HG03439 (cell line): ENCODE results near the gene RBM10.
A peak's percentile ranks its signal among the peaks of the same experiment; 100 is the strongest.

Experiments used
- ATAC-seq: cut with Tn5 transposase; IDR thresholded peaks from one replicate; pipeline ENCODE4 v1.9.1; 2021; ENCODE audit warnings: mild to moderate bottlenecking, moderate library complexity; ENCODE audit not compliant: unreplicated experiment

The RBM10 gene

DNA sequence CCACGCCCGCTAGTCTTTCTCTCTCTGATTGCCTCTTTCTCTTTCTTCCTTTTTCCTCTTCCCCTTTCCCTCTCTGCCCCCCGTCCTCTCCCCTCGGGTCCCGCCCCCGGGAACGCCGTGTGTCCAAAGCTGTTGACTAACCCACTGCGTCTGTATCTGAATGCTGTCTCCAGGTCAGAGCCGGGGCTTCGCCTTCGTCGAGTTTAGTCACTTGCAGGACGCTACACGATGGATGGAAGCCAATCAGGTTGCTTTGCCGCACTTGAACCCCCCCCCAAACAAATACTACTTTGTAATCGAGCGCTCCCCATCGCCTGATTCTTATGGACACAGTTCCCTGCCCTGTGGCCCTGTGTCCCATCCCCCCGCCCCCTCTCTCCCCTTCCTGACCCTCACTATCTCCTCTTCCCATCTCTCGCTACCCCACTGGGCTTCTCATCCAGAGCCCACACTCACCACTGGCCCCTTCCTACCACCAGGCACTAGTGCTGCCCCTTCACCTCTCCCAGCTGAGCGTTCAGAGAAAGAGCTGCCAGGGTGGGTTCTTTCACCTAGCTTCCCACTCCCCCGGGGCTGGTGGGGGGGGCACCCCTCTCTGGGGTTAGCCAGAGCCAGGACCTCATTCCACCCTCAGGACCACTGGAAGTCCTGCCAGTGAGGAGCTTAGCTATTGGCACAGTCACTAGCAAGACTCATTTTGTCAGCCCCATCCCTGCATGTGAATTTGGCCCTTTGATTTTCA lies 30.0 kb downstream of the RBM10 start:
- no peak for ATAC-seq

DNA sequence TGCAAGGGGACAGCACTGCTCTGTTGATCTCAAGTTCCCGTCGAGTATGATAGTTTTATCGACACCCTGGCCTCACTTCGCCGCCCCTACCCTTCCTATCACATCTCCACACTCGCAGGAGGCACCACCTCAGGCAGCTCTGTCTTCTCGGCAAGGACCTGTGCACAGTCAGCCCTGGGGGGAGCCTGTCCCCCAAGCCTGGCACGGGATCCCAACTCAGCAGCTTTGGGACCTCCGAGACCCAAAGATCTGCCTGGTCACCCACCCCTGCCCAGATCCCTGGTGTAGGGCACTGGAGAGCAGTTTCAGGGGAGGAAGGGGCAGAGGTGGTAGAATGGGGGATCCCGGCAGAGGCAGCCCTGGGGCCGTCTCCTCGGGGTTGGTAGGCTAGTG lies 30.6 kb downstream of the RBM10 start:
- ATAC-seq: no peak

DNA sequence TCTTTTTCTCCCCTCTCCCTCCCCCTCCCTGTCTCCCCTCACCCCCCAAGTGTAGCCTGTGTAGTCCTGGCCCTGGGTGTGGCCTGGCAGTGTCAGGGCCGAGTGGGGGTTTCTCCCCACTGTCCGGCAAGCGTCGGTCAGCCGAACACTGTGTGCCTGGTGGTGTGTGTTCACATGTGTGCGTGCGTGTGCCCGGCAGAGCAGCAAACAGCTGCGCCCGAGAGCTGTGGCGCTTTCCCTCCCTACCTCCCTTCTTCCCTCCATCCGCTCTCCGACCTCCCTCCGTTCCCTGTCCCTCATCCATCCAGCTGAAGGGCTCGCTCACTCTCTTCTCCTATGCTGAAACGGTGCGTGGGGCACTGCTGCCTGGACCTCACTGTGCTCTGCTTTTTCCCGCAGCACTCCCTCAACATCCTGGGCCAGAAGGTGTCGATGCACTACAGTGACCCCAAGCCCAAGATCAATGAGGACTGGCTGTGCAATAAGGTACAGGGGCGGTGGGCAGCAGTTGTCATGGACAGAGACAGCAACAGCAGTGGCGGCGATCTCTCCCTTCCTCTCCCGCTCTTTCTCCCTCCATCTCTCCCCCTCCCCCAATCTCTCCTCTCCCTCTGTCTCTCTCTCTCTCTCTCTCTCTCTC lies 31.2 kb downstream of the RBM10 start:
- ATAC-seq: no peak

DNA sequence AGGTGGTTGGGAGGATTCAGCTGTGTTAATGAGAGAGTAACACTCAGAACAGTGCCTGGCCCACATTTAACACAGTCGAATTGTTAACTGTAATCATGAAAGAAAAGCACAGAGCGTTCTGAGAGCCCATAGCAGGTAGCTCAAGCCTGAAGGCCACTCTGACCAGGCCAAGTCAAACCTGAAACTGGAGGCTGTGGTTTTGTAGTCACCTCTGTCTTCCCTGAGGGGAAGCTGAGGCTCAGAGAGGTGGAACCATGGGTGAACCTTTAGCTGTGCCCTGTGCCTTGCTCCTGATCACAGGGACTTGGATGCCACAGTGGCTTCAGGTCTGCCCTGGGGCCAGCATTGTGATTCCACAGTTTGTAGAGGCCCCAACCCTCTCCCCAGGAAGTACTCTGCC lies 32.1 kb downstream of the RBM10 start:
- no peak for ATAC-seq

DNA sequence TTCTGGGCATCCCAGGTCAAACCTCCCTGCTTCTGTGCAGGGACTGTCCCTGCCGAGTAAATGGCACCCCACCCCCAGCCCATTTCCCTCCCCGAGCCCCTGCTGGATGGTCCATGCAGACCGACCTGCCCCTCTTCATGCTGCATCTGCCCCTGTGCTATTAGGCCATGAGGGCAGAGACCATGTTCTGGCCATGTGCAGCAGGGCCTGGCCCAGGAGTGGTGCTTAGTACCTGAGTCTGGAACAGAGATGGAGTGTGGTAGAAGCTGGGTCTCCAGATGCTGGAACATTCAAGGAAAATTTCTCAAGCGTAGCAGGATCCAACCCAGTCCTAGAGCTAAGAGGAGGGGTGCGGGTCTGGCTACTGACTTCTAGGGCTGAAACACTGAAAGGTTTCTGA lies 33.3 kb downstream of the RBM10 start:
- ATAC-seq: no peak

DNA sequence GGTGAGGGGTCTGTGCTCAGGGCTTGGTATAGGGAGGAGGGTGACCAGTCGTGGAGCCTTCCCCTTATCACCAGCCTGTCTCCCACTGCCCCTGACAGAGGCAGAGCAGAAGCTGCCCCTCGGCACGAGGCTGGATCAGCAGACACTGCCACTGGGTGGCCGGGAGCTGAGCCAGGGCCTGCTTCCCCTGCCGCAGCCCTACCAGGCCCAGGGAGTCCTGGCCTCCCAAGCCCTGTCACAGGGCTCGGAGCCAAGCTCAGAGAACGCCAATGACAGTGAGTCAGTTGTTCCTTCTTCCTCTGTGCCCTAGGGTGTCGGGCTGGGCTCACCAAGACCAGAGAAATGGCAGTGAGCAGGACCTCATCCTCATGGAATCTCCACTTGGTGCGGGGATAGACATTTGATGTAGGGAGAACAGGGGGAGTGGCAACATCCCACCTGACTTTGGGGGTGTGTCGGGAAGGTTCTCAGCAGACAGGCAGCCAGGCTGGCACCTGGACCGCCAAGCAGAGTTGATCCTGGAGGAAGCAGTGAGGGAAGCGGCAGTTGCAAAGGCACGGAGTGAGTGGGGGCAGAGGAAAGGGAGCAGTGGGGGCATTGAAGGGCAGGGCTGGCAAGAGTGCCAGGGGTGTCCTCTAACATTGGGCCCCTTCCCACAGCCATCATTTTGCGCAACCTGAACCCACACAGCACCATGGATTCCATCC lies 34.4 kb downstream of the RBM10 start:
- ATAC-seq: no peak

DNA sequence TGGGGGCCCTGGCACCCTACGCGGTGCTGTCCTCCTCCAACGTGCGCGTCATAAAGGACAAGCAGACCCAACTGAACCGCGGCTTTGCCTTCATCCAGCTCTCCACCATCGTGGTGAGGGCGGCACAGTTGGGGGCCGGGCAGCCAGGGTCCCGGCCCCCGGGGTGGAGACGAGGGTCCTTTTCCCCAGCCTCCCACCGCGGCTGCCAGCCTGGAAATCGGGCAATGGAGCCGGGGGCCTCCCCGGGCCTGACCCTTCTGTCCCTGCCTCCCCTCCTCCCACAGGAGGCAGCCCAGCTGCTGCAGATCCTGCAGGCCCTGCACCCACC lies 34.9 kb downstream of the RBM10 start:
- ATAC-seq: no peak

DNA sequence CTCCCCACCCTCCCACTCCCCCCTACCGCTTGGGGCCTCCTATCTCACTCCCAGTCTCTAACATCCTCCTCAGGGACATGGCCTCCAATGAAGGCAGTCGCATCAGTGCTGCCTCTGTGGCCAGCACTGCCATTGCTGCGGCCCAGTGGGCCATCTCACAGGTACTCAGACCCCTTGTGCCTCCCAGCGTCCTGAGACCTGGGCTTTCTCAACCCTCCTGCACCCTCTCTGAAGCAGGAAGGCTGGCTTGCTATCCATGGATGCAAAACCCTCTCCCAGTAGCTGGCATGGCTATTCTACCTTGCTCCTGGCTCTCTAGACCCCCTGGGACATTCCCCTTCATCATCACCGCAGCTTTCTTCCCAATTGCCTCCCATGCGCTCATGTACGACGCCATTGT lies 35.3 kb downstream of the RBM10 start:
- no peak for ATAC-seq

DNA sequence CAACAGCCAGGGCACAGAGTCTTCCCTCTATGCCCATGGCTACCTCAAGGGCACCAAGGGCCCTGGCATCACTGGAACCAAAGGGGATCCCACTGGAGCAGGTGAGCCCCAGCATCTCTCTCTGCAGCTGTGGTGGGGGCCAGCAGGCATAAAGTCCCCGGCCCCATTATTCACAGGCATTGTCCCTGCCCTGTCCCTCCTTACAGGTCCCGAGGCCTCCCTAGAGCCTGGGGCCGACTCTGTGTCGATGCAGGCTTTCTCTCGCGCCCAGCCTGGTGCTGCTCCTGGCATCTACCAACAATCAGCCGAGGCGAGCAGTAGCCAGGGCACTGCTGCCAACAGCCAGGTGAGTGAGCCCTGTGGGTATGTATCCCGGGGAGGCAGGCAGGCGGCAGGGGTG lies 36.3 kb downstream of the RBM10 start:
- no peak for ATAC-seq

DNA sequence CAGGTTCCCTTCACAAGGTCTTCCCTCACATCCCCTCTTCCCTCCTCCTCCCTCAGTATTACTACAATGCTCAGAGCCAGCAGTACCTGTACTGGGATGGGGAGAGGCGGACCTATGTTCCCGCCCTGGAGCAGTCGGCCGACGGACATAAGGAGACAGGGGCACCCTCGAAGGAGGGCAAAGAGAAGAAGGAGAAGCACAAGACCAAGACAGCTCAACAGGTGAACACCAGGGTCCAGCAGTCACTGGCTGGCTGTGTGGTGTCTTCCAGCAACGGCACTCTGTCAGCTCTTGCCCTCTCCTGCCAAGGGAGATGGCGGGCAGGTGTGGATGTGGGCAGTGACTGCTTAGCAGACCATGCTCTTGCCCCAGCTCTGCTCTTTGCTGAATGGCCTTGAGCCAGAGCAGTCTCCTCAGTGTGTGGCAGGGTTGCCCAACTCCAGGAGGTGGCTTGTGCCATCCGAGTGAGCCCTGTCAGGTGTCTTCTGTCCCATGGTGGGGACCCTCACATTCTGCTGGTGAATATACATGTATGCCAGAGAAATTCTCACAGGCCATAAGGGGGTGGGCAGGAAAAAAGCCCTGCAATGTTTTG lies 37.2 kb downstream of the RBM10 start:
- no peak for ATAC-seq

DNA sequence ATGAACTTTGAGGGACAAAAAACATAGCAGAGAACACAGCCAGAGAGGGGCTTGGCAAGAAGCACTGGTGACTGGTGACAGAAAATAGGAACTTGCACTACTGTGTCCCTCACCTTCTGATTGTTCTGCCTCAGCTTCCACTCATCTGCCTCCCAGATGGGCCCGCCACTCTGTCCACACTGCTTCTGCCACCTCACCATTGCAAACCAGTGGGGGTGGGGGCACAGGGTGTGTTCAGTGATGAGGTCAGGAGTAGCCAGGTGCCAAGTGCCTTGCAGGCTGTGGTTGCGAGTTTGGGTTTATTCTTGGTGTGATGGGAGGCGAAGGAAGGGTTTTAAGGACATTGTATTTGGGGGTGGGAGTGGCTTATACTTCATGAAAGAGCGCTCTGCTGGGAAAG lies 39.5 kb downstream of the RBM10 start:
- no peak for ATAC-seq

DNA sequence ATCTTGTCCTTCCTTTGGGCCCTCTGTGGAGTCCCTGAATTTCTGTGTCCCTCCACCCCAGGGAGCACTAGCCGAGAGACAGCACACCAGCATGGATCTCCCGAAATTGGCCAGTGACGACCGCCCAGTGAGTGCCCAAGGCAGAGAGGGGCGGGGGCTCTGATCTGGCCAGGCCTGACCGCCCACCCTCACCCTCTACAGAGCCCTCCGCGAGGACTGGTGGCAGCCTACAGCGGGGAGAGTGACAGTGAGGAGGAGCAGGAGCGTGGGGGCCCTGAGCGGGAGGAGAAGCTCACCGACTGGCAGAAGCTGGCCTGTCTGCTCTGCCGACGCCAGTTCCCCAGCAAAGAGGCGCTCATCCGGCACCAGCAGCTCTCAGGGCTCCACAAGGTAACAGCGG lies 40.2 kb downstream of the RBM10 start:
- ATAC-seq: no peak

DNA sequence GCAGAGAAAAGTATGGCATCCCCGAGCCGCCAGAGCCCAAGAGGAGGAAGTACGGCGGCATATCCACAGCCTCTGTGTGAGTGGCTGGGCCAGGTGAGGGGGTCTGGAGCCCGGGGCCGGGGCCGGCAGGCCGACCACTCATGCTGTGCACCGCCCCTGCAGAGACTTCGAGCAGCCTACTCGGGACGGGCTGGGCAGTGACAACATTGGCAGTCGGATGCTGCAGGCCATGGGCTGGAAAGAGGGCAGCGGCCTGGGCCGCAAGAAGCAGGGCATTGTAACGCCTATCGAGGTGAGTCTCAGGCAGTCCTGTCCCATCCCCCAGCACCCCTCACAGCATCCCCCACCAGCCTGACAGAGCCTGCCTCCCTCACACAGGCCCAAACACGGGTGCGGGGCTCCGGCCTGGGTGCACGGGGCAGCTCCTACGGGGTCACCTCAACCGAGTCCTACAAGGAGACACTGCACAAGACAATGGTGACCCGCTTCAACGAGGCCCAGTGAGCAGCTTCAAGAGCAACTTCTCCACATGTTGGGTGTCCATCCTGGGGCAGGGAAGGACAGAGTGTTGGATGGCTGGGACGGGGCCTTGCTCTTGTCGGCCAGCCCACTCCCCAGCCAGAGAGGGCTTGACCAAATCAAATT lies 41.2 kb downstream of the RBM10 start:
- ATAC-seq: no peak

DNA sequence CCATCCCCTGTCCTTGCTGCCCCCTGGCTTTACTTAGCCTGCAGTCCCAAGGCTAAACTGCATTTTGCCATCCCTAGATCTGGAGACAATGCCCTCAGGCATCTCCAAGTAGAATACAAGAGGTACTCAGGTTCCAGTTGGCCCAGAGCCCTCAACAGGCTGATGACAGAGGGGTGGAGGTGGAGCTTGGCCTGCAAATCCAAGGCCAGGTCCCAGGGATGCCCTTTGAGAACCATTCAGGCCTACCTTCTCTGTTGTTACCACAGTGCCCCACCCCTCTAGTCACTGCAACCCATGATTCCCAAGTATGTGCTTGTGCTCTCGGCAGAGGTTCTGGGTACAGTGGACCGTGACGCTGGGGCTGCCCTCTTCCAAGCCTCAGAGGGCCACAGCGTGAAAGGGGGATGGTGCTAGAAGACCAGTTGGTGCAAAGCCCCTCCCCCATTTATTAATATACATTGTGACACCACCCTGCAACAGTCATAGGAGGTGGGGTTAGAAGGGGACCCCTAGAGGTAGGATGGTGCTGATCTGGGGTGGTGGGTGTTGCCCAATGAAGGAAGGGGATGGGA lies 42.2 kb downstream of the RBM10 start:
- ATAC-seq: no peak

DNA sequence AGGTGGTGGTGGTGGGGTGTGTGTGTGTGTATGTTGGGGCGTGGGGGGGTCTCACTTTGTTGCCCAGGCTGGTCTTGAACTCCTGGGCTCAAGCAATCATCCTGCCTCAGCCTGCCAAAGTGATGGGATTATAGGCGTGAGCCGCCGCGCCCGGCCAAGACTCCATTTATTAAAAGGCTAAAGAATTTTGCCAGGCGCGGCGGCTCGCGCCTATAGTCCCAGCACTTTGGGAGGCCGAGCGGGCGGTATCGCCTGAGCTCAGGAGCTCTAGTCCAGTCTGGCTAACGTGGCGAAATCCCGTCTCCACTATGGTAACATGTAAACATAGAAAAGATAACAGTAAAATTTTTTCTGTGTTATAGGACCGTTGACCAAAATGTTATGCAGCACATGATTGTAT lies 44.9 kb downstream of the RBM10 start:
- no peak for ATAC-seq

DNA sequence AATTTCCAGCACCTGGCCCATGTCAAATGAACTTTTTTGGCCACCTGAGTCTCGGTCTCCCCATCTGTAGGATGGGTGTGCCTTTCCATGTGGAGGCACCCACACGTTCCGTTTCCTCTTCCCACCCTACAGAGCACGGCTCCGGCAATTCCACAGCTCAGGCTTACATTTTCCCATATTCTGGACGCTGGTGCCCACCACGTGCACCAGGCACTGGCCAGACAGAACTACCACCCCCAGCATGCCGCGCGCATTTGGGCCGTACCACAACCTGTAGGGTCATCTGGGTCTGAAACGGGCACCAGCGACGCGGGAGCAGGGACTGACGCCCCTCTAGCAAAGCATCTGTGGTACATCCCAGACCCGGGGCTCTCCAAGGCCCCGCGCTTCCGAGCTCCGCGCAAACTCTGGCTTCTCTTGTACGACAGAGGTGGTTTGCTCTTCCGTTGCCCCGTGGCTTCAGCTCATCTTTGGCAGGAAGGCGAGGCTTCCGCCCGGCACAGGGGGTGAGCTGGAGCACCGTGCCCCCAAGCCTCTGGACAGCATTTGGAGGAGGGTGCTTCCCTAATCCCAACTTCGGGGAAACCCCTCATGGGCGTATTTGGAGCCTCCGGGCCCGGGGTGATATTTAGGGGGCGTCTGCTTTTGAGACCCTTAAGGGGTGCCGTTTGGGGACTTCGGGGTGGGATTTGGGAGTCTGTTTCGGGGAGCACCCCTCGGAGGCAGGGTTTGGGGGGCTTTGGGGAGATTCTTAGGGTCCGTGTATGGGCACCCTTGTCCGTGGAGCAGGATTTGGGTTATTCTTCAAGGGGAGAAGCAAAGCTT lies 45.6 kb downstream of the RBM10 start:
- ATAC-seq: peak; percentile 51

DNA sequence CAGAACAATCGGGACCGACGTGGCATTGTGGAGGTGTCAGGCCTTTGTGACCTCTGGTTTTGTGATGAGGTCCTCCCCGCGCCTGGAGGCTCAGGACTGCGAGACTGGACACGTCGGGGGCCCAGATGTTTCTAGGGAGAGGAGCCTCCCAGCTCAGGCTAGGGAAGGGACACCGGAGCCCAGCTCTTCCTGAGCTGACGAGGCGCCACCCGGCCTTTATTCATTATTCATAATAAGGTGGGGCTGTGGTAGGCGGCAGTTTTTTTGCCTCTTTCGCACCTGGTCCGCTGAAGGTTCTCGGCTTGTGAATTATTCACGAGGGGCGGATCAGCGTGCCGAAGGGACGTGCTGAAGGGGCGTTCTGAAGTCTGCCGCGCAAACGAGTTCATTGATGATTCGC lies 46.3 kb downstream of the RBM10 start:
- ATAC-seq: no peak

DNA sequence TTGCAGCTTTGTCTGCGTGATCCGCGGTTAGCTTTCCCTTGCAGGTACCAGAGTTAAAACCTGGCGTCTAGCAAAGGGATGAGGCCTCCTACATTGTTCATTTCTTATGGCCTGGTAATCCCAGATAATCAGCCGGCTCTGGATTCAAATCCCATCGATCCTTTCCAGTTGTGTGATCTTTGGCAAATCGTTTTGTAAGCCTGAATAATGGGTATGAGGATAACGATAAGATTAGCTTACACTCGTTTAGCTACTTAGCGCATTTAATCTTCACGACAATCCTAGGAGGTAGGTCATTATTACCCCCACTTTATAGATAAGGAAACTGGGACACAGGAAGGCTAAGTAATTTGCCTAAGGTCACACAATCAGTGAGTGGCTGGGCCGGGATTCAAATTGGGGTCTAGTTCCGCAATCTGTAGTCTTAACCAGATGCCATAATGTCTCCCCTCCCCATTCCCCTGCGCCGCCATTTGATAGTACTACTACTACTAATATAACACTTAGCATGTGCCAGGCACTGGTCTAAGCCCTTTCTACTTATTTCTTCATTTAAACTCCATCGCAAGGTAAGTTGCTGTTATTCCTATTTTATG lies 46.9 kb downstream of the RBM10 start:
- ATAC-seq: no peak

DNA sequence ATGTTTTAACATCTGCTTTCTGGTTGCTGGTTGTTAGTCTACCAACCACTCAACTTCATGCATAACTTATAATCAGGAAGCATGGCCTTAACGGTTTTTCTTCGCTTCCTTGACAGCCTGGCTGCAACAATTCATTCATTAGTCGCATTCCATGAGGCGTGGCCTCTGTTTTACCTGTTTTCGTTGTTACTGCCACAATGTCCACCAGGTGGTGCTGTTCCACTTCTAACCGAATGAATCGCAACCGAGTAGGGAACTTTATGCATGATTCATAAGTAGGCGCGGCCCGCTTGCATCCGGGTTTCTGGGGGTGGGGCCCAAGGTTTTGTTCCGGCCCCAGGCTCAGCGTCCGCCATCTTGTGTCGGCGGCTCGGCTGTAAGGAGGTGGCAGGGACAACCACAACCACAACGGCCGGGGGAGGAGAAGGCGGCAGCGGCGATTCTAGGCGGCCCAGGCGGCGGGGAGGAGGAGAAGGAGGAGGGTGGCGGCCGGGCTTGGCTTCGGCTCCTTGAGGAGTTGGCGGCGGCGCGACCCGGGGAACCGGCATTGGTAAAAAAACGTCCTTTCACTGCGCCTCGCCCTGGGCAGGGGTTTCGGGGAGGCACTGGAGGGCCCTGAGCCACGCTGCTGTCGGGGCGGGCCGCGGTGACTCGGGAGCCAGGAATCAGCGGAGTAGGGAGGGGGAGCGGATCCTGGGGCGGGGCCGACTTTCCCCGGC lies 48.6 kb downstream of the RBM10 start, which contains the start of gene UBA1:
UBA1 (plus strand) TSS at position 355 of the 719 bp plus-strand sequence. CDS start 4,974 bp downstream, outside the sequence.
- ATAC-seq: peak; percentile 56
